Stimulated activated CD8-positive, alpha-beta memory T cell treated with anti-CD3 and anti-CD28 coated beads, Interleukin-15, amount 100 ng/mL, for 4 hours (primary cell): ENCODE measurements around the gene TMPRSS4.

ENCODE experiments used
- DNase-seq, 2 donors: peaks; one replicate each; pipeline ENCODE4 v3.0.0-alpha.2; 2020; ENCODE audit warnings: low read depth in 2 of 2

Gene TMPRSS4

GRCh38 chr11:118153976-118154375, 77.1 kb downstream of the TMPRSS4 start:
- DNase-seq, result no peak

DNA sequence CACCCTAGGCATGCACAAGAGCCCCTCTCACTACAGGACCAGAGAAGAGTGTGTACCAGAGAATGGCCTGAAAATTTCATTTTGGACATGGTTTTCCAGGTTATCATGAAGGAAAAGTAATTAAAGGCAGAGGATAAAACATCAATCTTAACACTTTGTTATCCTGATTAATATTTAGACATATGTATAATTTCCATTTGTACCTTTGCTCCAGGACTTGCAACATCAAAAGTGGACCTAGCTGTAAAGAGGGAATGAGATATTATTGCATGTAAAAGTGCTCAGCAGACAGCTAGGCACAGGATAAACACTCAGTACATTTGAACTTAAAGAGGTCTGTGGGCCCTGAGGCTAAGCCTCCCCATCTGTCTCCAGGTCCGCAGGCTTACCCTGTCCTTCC, 77.8 kb downstream of the TMPRSS4 start:
- DNase-seq, result no peak

GRCh38 chr11:118155776-118156530, 79.1 kb downstream of the TMPRSS4 start:
- no peak for DNase-seq

- DNase-seq, result no peak
These were observed 79.8 kb downstream of the TMPRSS4 start for GRCh38 chr11:118156531-118157185.

DNA sequence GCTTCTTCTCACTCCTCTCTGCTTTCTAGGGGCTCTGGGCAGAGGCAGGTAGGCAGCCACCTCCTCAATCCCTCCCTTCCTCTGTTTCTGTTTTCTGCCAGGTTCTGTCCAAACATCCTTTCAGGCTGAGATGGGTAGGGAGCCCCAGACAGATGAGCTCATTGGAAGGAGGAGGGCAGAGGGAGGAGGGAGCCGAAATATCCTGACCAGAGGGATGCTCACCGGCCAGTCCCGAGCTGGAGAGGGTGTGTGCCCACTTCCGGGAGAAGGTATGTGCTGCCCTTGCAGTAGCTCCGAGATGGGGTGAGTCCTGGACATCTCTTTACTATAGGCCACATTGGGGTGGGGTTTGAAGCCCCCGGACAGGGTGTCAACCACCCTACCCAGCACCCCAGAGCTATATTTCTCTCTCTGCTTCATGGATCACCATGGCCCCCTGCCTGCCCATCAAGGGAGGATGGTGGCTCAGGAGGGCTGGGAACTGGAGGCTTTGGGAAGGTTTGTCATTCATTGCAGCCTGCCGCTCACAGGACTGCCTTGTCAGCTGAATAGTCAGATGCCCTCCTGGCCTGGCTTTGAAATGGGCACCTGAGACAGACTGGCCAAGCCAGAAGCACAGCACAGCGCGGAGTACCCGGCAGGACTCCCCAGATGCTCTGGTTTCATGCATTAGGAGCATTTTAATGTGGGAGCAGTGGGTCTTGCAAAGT, 80.5 kb downstream of the TMPRSS4 start:
- no peak for DNase-seq

GRCh38 chr11:118161786-118162185, 84.9 kb downstream of the TMPRSS4 start:
- no peak for DNase-seq

DNA sequence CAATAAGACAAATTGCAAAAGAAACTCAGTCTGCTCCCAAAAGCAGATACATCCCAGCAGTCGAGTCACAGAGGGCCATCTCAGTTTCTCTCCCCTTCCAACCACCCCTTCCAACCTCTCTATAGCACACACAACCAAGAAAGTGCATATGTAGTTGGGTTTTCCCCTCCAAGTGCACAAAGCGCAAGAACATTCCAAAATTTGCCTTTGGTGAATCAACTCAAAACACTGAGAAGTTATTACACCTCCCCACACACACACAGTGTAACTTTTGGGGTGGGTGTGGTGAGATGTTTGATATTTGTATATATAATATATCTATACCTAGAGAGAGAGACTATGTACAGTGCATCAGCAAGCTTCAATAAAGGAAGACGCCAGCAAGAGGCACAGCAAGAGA, 86.0 kb downstream of the TMPRSS4 start:
- no peak for DNase-seq

- no peak for DNase-seq
These were observed 86.6 kb downstream of the TMPRSS4 start for GRCh38 chr11:118163494-118163893.

- DNase-seq, result no peak
These were observed 88.0 kb downstream of the TMPRSS4 start for GRCh38 chr11:118164885-118165284.

DNA sequence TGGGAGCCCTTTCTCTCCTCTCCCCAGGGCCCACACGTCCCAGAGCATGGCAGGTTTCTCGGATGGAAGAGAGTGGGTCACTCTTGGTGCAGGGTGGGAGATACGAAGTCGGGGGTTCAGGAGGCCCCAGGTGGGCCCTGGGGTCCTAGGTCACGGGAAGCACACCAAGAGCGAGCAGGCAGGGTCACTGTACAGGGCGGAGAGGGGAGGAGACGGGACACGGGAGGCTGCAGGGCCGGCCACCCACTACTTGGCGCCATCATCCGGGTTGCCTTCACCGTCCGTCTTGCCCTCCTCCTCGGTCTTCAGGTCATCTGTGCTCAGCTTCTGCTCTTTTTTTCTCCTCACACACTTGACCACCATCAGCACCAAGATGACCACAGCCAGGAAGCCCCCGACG, 89.8 kb downstream of the TMPRSS4 start:
- no peak for DNase-seq

GRCh38 chr11:118167253-118167652, 90.4 kb downstream of the TMPRSS4 start:
- no peak for DNase-seq

- no peak for DNase-seq
These were observed 91.0 kb downstream of the TMPRSS4 start for GRCh38 chr11:118167906-118168305.

DNA sequence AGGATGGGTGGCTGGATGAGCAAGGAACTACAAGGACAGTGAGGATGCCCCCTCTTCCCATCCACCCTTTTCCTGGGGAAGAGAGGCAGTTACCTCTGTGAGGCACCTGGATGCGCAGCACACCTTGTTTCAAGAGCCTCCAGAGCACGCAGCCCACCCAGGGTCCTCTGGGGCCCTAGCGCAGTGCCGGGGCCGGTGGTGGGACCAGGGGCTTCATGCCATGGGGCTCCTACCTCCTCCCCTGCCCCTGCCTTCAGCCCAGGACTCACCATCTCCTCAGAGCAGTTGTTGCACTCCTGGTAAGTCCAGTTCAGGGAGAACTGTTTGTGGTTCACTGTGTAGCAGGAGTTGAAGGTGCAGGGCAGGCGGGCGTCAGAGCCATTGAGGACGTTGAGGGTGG, 91.4 kb downstream of the TMPRSS4 start:
- no peak for DNase-seq

DNA sequence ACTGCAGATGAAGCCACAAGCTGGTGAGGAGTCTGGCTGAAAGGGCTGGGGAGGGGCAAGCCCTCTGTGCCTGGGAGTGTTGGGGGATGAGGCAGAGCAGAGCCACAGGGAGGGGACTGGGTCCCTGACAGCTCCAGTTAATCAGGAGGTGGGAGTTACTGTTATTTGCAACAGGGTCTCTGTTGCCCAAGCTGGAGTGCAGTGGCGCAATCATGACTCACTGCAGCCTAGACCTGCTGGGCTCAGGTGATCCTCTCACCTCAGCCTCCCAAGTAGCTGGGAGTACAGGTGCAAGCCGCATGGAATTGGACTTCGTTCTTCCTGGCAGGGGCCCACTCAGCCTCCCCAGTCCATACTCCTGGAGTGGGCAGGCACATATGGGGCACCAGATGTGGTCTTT, 91.9 kb downstream of the TMPRSS4 start:
- DNase-seq, result no peak

- no peak for DNase-seq
These were observed 92.6 kb downstream of the TMPRSS4 start for GRCh38 chr11:118169300-118170140.

DNA sequence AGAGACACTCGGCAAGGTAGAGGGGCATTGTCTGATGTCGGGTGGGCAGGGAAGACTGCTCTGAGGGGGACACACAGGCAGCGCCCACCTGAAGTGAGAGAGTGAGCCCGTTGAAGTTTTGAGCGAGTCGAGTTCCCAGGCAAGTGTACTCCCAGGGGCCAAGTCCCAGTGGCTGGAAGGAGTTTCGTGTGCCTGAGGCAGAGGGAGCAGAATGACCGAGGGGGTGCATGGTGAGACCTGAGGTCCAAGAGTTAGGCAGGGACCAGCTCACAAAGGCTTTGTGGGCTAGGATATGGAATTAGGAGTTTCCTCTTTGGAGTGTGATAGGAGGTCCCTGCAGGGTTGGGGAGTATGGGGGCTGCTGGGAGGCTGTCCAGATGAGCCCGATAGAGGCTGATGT, 93.4 kb downstream of the TMPRSS4 start:
- DNase-seq, result no peak

GRCh38 chr11:118170882-118171268, 94.0 kb downstream of the TMPRSS4 start:
- DNase-seq, result no peak
